Pancreas (tissue), 10 donors: ENCODE data around the gene CLEC17A. TPM values are rescaled to one million over a fixed set of nuclear protein-coding genes. Genes with fewer than 3 reads are reported as not detected.
"Not testable (repeated sequence)": the region's sequence is repeated elsewhere in the genome, so short reads cannot be mapped to it uniquely, and the experiment has no call there.

Source experiments
- ATAC-seq, 4 donors: fragments of 200-7000 bp; cut with Tn5 transposase; one replicate each; pipeline versions ENCODE4 v1.8.0 to v1.9.1; 2020; ENCODE audit warnings: mild to moderate bottlenecking in 4 of 4, moderate library complexity in 4 of 4
- DNase-seq, 6 donors: peaks; one replicate each; pipeline ENCODE4 v3.0.0-alpha.2; 2020
- FAIRE-seq: peaks from 2 replicates; lab custom pipeline; 2012; peaks lifted over from hg19 to GRCh38; lab: Jason Lieb, UNC
- H3K27ac ChIP-seq, 4 donors: fragments of 200-600 bp; sonication (generic); 1 replicate in 3 of 4; 2 replicates in 1 of 4; pipeline versions ENCODE4 v1.5.0 to v1.8.0; 2020
- H3K27me3 ChIP-seq, 4 donors: fragments of 200-600 bp; one replicate each; pipeline ENCODE4 v1.8.0; 2021
- H3K36me3 ChIP-seq, 3 donors: fragments of 200-600 bp; sonication (generic) in 1 of 3; one replicate each; pipeline versions ENCODE4 v1.5.0 to v1.8.0; 2020 to 2021
- H3K4me1 ChIP-seq, 3 donors: fragments of 200-600 bp; one replicate each; pipeline ENCODE4 v1.8.0; 2021
- H3K4me3 ChIP-seq, 4 donors: fragments of 200-600 bp; sonication (generic) in 2 of 4; one replicate each; pipeline versions ENCODE4 v1.5.0 to v1.8.0; 2020 to 2021
- H3K9me3 ChIP-seq, 4 donors: fragments of 200-600 bp; one replicate each; pipeline ENCODE4 v1.8.0; 2021
- CTCF ChIP-seq, 4 donors: fragments of 200-600 bp; sonication (generic) in 3 of 4; IDR thresholded peaks; one replicate each; pipeline versions ENCODE4 v1.5.0 to v1.8.0; 2021; ENCODE audit warnings: antibody characterized with exemption in 4 of 4
- WGBS, 2 donors: extraction: QIAGEN DNeasy Blood & Tissue Kit; methylation state at CpG; one replicate each; pipeline ENCODE4 v1.1.7; 2013; 5-methylcytosine and 5-hydroxymethylcytosine counted together
- intact Hi-C, 3 donors: fragments of 100-400 bp; cut with DNase I; formaldehyde crosslinking; loops; one replicate each; pipeline versions ENCODE4 v1.11.1 to v1.14.2; 2022
- polyA plus RNA-seq, 2 donors: library from polyadenylated mRNA; stranded (reverse); fragments of 200-250 nt; gene quantifications; one replicate each; pipeline ENCODE4 v1.2.3, GENCODE V29; 2013
- total RNA-seq, 6 donors: library from RNA; stranded (reverse); fragmentation: NEBNext Ultra II Directional in 4 of 6; extraction: Animal tissue kit (Norgen Biotek cat#: 25700) in 4 of 6; gene quantifications; one replicate each; pipeline versions ENCODE4 v1.2.1 to v1.2.4, GENCODE V29; 2021 to 2023
- donor health status: healthy with polysubstance abuse.
- donor health status: DM: no; HTN: no; CAD: no; lungs with moderate emphysema.
- donor health status: DM: no; HTN: no; CAD: no.
- donor health status: control.
- donor health status: control.
- donor health status: Bipolar disorder and iron deficiency.
- donor health status: DM: yes; HTN: yes; CAD: no.
- donor health status: DM: no; HTN: no; CAD: no.
- donor health status: DM: no; HTN: no; CAD: no.
- donor health status: DM: yes; HTN: yes; CAD: no.

CLEC17A gene
- total and polyA plus RNA-seq, 8 donors = 0.09 to 0.15 (median 0.12) TPM; not detected in 4

GRCh38 chr19:14550201-14550754, 32.6 kb upstream of the CLEC17A start:
- Histone ChIP-seq H3K4me3 (no peak overlapping the region), H3K4me1 (no peaks in the 10 kb centered on the region), H3K27ac (no peak overlapping the region), H3K36me3 (no peaks in the 10 kb centered on the region), H3K27me3 (no peaks in the 10 kb centered on the region), H3K9me3 (no peaks in the 10 kb centered on the region)
- intact Hi-C loops = no loop called here
- ATAC-seq (peak in 3 of 4 donors; percentile 54 to 59 (median 56)), FAIRE-seq (no peak), DNase-seq (peak in 3 of 6 donors; percentile 30 to 84 (median 40))
- WGBS, 2 donors = 56 to 61% methylated on average over 15 of the region's 15 CpGs
- no peak for TF ChIP-seq CTCF (IDR thresholded peaks at IDR 0.05)

GRCh38 chr19:14551134-14552005, 31.5 kb upstream of the CLEC17A start:
- ATAC-seq = peak in 3 of 4 donors; percentile 40 to 55 (median 51)
- intact Hi-C loops, H3K27me3 ChIP-seq, FAIRE-seq, H3K9me3 ChIP-seq, H3K4me3 ChIP-seq, H3K4me1 ChIP-seq, H3K36me3 ChIP-seq, H3K27ac ChIP-seq: not testable (repeated sequence)
- 79 to 82% methylated on average over 12 of the region's 12 CpGs for WGBS, 2 donors
- DNase-seq = peak in 1 of 6 donors; percentile 49

- H3K9me3 ChIP-seq, H3K36me3 ChIP-seq, H3K4me1 ChIP-seq, H3K27ac ChIP-seq, intact Hi-C loops, ATAC-seq, DNase-seq, H3K27me3 ChIP-seq, H3K4me3 ChIP-seq, FAIRE-seq: not testable (repeated sequence)
- WGBS, 2 donors = 84 to 87% methylated on average over 8 of the region's 8 CpGs
Measured at GRCh38 chr19:14552006-14552360, 30.9 kb upstream of the CLEC17A start.

GRCh38 chr19:14553042-14553938, 29.6 kb upstream of the CLEC17A start:
- intact Hi-C loops = no loop called here
- TF ChIP-seq CTCF (IDR thresholded peaks at IDR 0.05) = no peak
- Histone ChIP-seq H3K9me3 (no peaks in the 10 kb centered on the region), H3K27ac (no peak overlapping the region), H3K4me1 (peaks cover 0 to 7% (median 3%) of the 10 kb centered on the region in 3 donors), H3K36me3 (no peaks in the 10 kb centered on the region), H3K4me3 (no peak overlapping the region), H3K27me3 (no peaks in the 10 kb centered on the region)
- peak in 1 of 6 donors; percentile 53 for DNase-seq
- no peak for ATAC-seq
- 89 to 90% methylated on average over 35 of the region's 35 CpGs for WGBS, 2 donors
- FAIRE-seq = no peak

GRCh38 chr19:14553939-14554243, 29.0 kb upstream of the CLEC17A start:
- Histone ChIP-seq H3K9me3 (no peaks in the 10 kb centered on the region), H3K27me3 (no peaks in the 10 kb centered on the region), H3K4me3 (no peak overlapping the region), H3K27ac (no peak overlapping the region), H3K36me3 (no peaks in the 10 kb centered on the region), H3K4me1 (peaks cover 0 to 7% (median 3%) of the 10 kb centered on the region in 3 donors)
- 77 to 81% methylated on average over 9 of the region's 9 CpGs for WGBS, 2 donors
- TF ChIP-seq CTCF (IDR thresholded peaks at IDR 0.05) = no peak
- DNase-seq (no peak), ATAC-seq (no peak), FAIRE-seq (no peak)
- intact Hi-C loops = no loop called here
